Endothelial cell of umbilical vein (primary cell): ENCODE results near the gene TGFBR3. TPM values are rescaled to one million over a fixed set of nuclear protein-coding genes. Genes with fewer than 3 reads are reported as not detected.

Source experiments
- BruUV-seq: library from RNA; stranded (reverse); fragments of 400-500 nt; replicated peaks from 2 replicates; lab custom pipeline; 2021; lab: Mats Ljungman, UMichigan
- CTCF ChIA-PET: fragments of 300-600, 350-600 bp; sonication (Branson Sonifier 250); formaldehyde crosslinking; loops from one replicate; lab custom pipeline; 2021; ENCODE audit warnings: antibody characterized with exemption, inconsistent platforms; lab: Charles Lee
- POLR2A ChIA-PET: fragments of 300-600, 350-600 bp; sonication (Branson Sonifier 250); formaldehyde crosslinking; loops from one replicate; lab custom pipeline; 2021; ENCODE audit warnings: antibody characterized with exemption, inconsistent platforms; lab: Charles Lee
- DNase-seq: peaks from one replicate; pipeline ENCODE4 v3.0.0-alpha.2; 2011; ENCODE audit warnings: low read depth, low spot score
- FAIRE-seq: peaks from 2 replicates; lab custom pipeline; 2011; peaks lifted over from hg19 to GRCh38; lab: Jason Lieb, UNC
- H2AFZ ChIP-seq: 2 replicates; pipeline ENCODE4 v1.6.0; 2012; ENCODE audit warnings: low read depth, low read length, control low read depth, inconsistent platforms
- H3K27ac ChIP-seq: 2 replicates; pipeline ENCODE4 v1.5.1; 2011; ENCODE audit warnings: low read depth, mild to moderate bottlenecking, control low read depth, low read length, moderate library complexity; ENCODE audit not compliant: insufficient read depth
- H3K27me3 ChIP-seq, 2 experiments: 2 replicates each; pipeline versions ENCODE4 v1.6.0 to v1.6.1; 2011; ENCODE audit warnings: low read length in 2 of 2, mixed read lengths in 1 of 2; ENCODE audit not compliant: control insufficient read depth in 2 of 2, insufficient read depth in 2 of 2
- H3K36me3 ChIP-seq, 2 experiments: 2 replicates in 1 of 2; 3 replicates in 1 of 2; pipeline ENCODE4 v1.5.1; 2011; ENCODE audit warnings: low read length in 2 of 2, mild to moderate bottlenecking in 1 of 2, moderate library complexity in 1 of 2; ENCODE audit not compliant: control insufficient read depth in 2 of 2, insufficient read depth in 2 of 2; ENCODE audit errors: extremely low read depth in 1 of 2
- H3K4me1 ChIP-seq: 3 replicates; pipeline ENCODE4 v1.5.1; 2011; ENCODE audit warnings: mild to moderate bottlenecking, low read length; ENCODE audit not compliant: control insufficient read depth, insufficient read depth; ENCODE audit errors: extremely low read depth
- H3K4me2 ChIP-seq: 2 replicates; pipeline ENCODE4 v1.6.1; 2011; ENCODE audit warnings: low read length, control low read depth, mixed read lengths; ENCODE audit not compliant: insufficient read depth
- H3K4me3 ChIP-seq, 3 experiments: fragments of 200-600 bp in 1 of 3; sonication (generic), shearing (Covaris generic) in 1 of 3; replicated peaks in 1 of 3; 2 replicates each; pipeline ENCODE4 v1.5.1; 2011 to 2016; ENCODE audit warnings: control low read depth in 3 of 3, low read length in 3 of 3, mild to moderate bottlenecking in 2 of 3, inconsistent platforms in 1 of 3, low read depth in 1 of 3, moderate library complexity in 1 of 3; ENCODE audit not compliant: insufficient read depth in 1 of 3
- H3K79me2 ChIP-seq: 2 replicates; pipeline ENCODE4 v1.6.0; 2012; ENCODE audit warnings: low read length, inconsistent platforms; ENCODE audit not compliant: control insufficient read depth, insufficient read depth
- H3K9ac ChIP-seq: replicated peaks from 2 replicates; pipeline ENCODE3; 2011; ENCODE audit warnings: low read length, control low read depth; ENCODE audit not compliant: insufficient read depth; ENCODE audit errors: extremely low read depth
- H3K9me1 ChIP-seq: replicated peaks from 3 replicates; pipeline ENCODE4 v1.6.0; 2011; ENCODE audit warnings: mild to moderate bottlenecking, low read length; ENCODE audit not compliant: control insufficient read depth, insufficient read depth; ENCODE audit errors: extremely low read depth
- H3K9me3 ChIP-seq: replicated peaks from 2 replicates; pipeline ENCODE4 v1.5.1; 2012; ENCODE audit warnings: low read length, inconsistent platforms; ENCODE audit not compliant: control insufficient read depth, insufficient read depth
- H4K20me1 ChIP-seq: replicated peaks from 2 replicates; pipeline ENCODE3; 2011; ENCODE audit warnings: mild to moderate bottlenecking, low read length; ENCODE audit not compliant: control insufficient read depth, insufficient read depth; ENCODE audit errors: extremely low read depth
- EZH2 ChIP-seq: IDR thresholded peaks from 2 replicates; pipeline ENCODE4 v1.6.1; 2012; ENCODE audit warnings: borderline replicate concordance, low read depth, mild to moderate bottlenecking, moderate library complexity, low read length, inconsistent platforms; ENCODE audit not compliant: severe bottlenecking
- FOS ChIP-seq: IDR thresholded peaks from 2 replicates; pipeline ENCODE4 v1.6.1; 2011; ENCODE audit warnings: mild to moderate bottlenecking, low read length, moderate library complexity, borderline replicate concordance; ENCODE audit not compliant: insufficient read depth
- GATA2 ChIP-seq: IDR thresholded peaks from 2 replicates; pipeline ENCODE4 v1.7.0; 2011; ENCODE audit warnings: low read depth, mild to moderate bottlenecking, moderate library complexity, mixed read lengths, low read length; ENCODE audit not compliant: insufficient read length, insufficient read depth
- JUN ChIP-seq: IDR thresholded peaks from 2 replicates; pipeline ENCODE4 v1.6.1; 2011; ENCODE audit warnings: borderline replicate concordance, low read depth; ENCODE audit not compliant: insufficient read length, insufficient read depth
- MYC ChIP-seq: IDR thresholded peaks from one replicate; pipeline ENCODE4 v1.6.1; 2011; ENCODE audit warnings: mild to moderate bottlenecking, low read depth, low read length
- POLR2A ChIP-seq: IDR thresholded peaks from 2 replicates; pipeline ENCODE4 v1.6.1; 2012; ENCODE audit warnings: low read depth, mild to moderate bottlenecking, control low read depth, low read length
- POLR2AphosphoS5 ChIP-seq: IDR thresholded peaks from 2 replicates; pipeline ENCODE4 v1.6.1; 2012; ENCODE audit warnings: low read depth, mild to moderate bottlenecking, control low read depth, low read length, moderate library complexity; ENCODE audit not compliant: insufficient read depth
- dilution Hi-C: fragments of 300-500 bp; cut with MboI; formaldehyde crosslinking; loops from one replicate; pipeline ENCODE4 v1.15.0; 2019; ENCODE audit warnings: low sequenced_read_pairs; ENCODE audit not compliant: extremely low pct_ligation_motif_present
- intact Hi-C: fragments of 100-400 bp; cut with micrococcal nuclease; formaldehyde crosslinking; loops from one replicate; pipeline ENCODE4 v1.10.0; 2022
- polyA plus RNA-seq, 4 experiments: library from polyadenylated mRNA; depleted of rRNA in 3 of 4; stranded (reverse) in 3 of 4; unstranded in 1 of 4; fragments of >200 nt; gene quantifications; 2 replicates each; pipeline versions ENCODE4 v1.2.1 to v1.2.3, GENCODE V29; 2011 to 2012; ENCODE audit warnings: missing spikeins in 1 of 4
- total RNA-seq: library from RNA; stranded (reverse); gene quantifications from 2 replicates; pipeline ENCODE4 v1.2.3, GENCODE V29; 2021
- TF ChIP-seq, protein P1 (sequence below): IDR thresholded peaks from 2 replicates; pipeline ENCODE4 v1.6.1; 2011; ENCODE audit not compliant: insufficient read depth, insufficient read length
- TF ChIP-seq, protein P2 (sequence below), 2 donors: IDR thresholded peaks; 1 replicate in 1 of 2; 2 replicates in 1 of 2; pipeline ENCODE4 v1.5.1; 2011; ENCODE audit warnings: low read length in 2 of 2, mild to moderate bottlenecking in 2 of 2, moderate library complexity in 2 of 2, control low read depth in 1 of 2, inconsistent platforms in 1 of 2, low read depth in 1 of 2; ENCODE audit not compliant: insufficient read depth in 1 of 2; ENCODE audit errors: extremely low read depth in 1 of 2

The TGFBR3 gene
- total and polyA plus RNA-seq, 2 donors (not counting 3 experiments of a cell fraction or from before 2014, with no cell fraction given), result 8.0 to 13.4 TPM

- intact Hi-C loops (no loop called here), dilution Hi-C loops (no loop called here)
- POLR2A ChIA-PET, result interaction anchor here (0.7 kb wide), 1 partner anchor 15 kb away, joined by 5 read pairs; no protein-coding TSS in a partner anchor
- Histone ChIP-seq H3K9me1 (no peaks in the 10 kb centered on the region), H3K27ac (no peak overlapping the region), H3K4me1 (no peaks in the 10 kb centered on the region), H3K9ac (no peak overlapping the region), H3K4me3 (no peak overlapping the region), H3K79me2 (no peaks in the 10 kb centered on the region), H3K27me3 (no peaks in the 10 kb centered on the region), H3K36me3 (no peaks in the 10 kb centered on the region), H2AFZ (no peak overlapping the region), H3K9me3 (no peaks in the 10 kb centered on the region), H3K4me2 (no peak overlapping the region), H4K20me1 (no peaks in the 10 kb centered on the region)
- BruUV-seq, result no TSS peak
- no peak for DNase-seq
- CTCF ChIA-PET, result interaction anchor here (0.6 to 1.5 kb wide), 6 partner anchors 12 to 253 kb away, joined by 3 to 5 read pairs (median 4); no protein-coding TSS in a partner anchor
- FAIRE-seq, result no peak
- TF ChIP-seq JUN, result no peak
- TF ChIP-seq EZH2, result no peak
- no peak for TF ChIP-seq POLR2AphosphoS5
- TF ChIP-seq POLR2A, result no peak
- TF ChIP-seq, protein P1, sequence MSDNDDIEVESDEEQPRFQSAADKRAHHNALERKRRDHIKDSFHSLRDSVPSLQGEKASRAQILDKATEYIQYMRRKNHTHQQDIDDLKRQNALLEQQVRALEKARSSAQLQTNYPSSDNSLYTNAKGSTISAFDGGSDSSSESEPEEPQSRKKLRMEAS, result no peak
- no peak for TF ChIP-seq MYC
- TF ChIP-seq FOS, result no peak
- TF ChIP-seq, protein P2, sequence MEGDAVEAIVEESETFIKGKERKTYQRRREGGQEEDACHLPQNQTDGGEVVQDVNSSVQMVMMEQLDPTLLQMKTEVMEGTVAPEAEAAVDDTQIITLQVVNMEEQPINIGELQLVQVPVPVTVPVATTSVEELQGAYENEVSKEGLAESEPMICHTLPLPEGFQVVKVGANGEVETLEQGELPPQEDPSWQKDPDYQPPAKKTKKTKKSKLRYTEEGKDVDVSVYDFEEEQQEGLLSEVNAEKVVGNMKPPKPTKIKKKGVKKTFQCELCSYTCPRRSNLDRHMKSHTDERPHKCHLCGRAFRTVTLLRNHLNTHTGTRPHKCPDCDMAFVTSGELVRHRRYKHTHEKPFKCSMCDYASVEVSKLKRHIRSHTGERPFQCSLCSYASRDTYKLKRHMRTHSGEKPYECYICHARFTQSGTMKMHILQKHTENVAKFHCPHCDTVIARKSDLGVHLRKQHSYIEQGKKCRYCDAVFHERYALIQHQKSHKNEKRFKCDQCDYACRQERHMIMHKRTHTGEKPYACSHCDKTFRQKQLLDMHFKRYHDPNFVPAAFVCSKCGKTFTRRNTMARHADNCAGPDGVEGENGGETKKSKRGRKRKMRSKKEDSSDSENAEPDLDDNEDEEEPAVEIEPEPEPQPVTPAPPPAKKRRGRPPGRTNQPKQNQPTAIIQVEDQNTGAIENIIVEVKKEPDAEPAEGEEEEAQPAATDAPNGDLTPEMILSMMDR (IDR thresholded peaks at IDR 0.05; ENCODE audit: extremely low read depth in 1 of 2, insufficient read depth in 1 of 2, low read depth in 1 of 2, low read length in 2 of 2), result no peak
- TF ChIP-seq GATA2, result no peak
Measured at GRCh38 chr1:91764471-91765115, 121.4 kb downstream of the TGFBR3 start.
